Tibial nerve (tissue), 4 donors: ENCODE results near the gene FBN1. TPM values are rescaled to one million over a fixed set of nuclear protein-coding genes. Genes with fewer than 3 reads are reported as not detected.
A peak's percentile ranks its signal among the peaks of the same experiment; 100 is the strongest.

Source experiments
- DNase-seq, 2 donors: peaks; one replicate each; pipeline ENCODE4 v3.0.0-alpha.2; 2019; ENCODE audit warnings: low spot score in 2 of 2
- H3K27ac ChIP-seq, 4 donors: fragments of 200-600 bp; sonication (generic) in 3 of 4; one replicate each; pipeline ENCODE4 v1.5.1; 2017 to 2019; ENCODE audit warnings: mild to moderate bottlenecking in 1 of 4
- H3K27me3 ChIP-seq, 2 donors: fragments of 200-600 bp; sonication (generic) in 1 of 2; one replicate each; pipeline versions ENCODE4 v1.5.1 to v1.6.0; 2017 to 2019
- H3K36me3 ChIP-seq, 3 donors: fragments of 200-600 bp; sonication (generic); one replicate each; pipeline ENCODE4 v1.5.1; 2018 to 2019
- H3K4me1 ChIP-seq, 4 donors: fragments of 200-600 bp; sonication (generic) in 3 of 4; one replicate each; pipeline ENCODE4 v1.5.1; 2017 to 2019
- H3K4me3 ChIP-seq, 4 donors: fragments of 200-600 bp; sonication (generic) in 3 of 4; one replicate each; pipeline ENCODE4 v1.5.1; 2017 to 2019; ENCODE audit warnings: mild to moderate bottlenecking in 1 of 4, moderate library complexity in 1 of 4
- H3K9me3 ChIP-seq, 4 donors: fragments of 200-600 bp; sonication (generic) in 3 of 4; one replicate each; pipeline ENCODE4 v1.5.1; 2017 to 2019
- CTCF ChIP-seq, 5 experiments: fragments of 200-600 bp in 3 of 5; fragments of 450-650 bp in 2 of 5; sonication (generic) in 3 of 5; IDR thresholded peaks; one replicate each; pipeline ENCODE4 v1.5.1; 2016 to 2019; ENCODE audit warnings: antibody characterized with exemption in 5 of 5, mild to moderate bottlenecking in 3 of 5, moderate library complexity in 2 of 5
- EP300 ChIP-seq, 2 donors: sonication (generic); formaldehyde crosslinking; IDR thresholded peaks; one replicate each; pipeline ENCODE4 v1.6.1; 2017; ENCODE audit warnings: antibody characterized with exemption in 2 of 2, mild to moderate bottlenecking in 1 of 2
- POLR2A ChIP-seq, 2 donors: fragments of 450-650 bp; IDR thresholded peaks; one replicate each; pipeline ENCODE4 v1.6.1; 2017; ENCODE audit warnings: antibody characterized with exemption in 2 of 2, mild to moderate bottlenecking in 2 of 2, moderate library complexity in 2 of 2
- WGBS, 2 donors: methylation state at CpG; one replicate each; pipeline ENCODE4 v1.1.5; 2018; 5-methylcytosine and 5-hydroxymethylcytosine counted together
- total RNA-seq, 4 donors: library from RNA; depleted of rRNA; stranded (reverse); fragments of >200 nt; gene quantifications; one replicate each; pipeline ENCODE4 v1.1.0, GENCODE V29; 2016

Gene FBN1
- total RNA-seq, 4 donors from 2014 or later: 144 to 293 (median 234) TPM

DNA sequence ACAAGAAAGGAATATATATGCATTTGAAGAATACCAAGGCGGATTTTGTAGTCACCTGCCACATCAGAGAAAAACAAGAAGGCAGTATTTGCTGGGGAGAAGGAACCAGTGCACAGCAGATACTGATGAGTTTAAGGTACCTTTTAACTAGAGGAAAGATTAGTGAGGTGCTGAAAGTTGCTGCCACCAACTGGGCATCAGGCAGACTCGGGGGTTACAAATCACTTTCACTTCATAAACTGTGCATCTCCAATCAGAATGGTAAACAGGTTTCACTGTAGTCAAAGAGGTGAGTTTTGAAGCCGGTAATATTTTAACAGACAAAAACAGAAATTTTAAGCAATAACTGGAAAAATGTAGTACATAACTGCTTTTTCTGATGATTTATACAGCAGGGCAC lies 4.1 kb downstream of the FBN1 start:
- Histone ChIP-seq H3K36me3 (no peaks in the 10 kb centered on the region), H3K4me1 (peaks cover 0 to 76% (median 14%) of the 10 kb centered on the region in 4 donors), H3K27me3 (no peaks in the 10 kb centered on the region), H3K27ac (peak overlapping the region in 1 of 4 donors; percentile 92), H3K9me3 (no peaks in the 10 kb centered on the region), H3K4me3 (peak overlapping the region in 2 of 4 donors; percentile 1 to 79)
- no peak for DNase-seq
- 44 to 49% methylated on average over 3 of the region's 3 CpGs for WGBS, 2 donors
- TF ChIP-seq EP300 (IDR thresholded peaks at IDR 0.05) (peak in 1 of 2 donors; percentile 19), POLR2A (IDR thresholded peaks at IDR 0.05) (no peak), CTCF (IDR thresholded peaks at IDR 0.05) (peak in 3 of 5 experiments; percentile 20 to 39 (median 27))

- no peaks in the 10 kb centered on the region for H3K9me3 ChIP-seq
- H3K27me3 ChIP-seq: no peaks in the 10 kb centered on the region
- H3K36me3 ChIP-seq: no peaks in the 10 kb centered on the region
- TF ChIP-seq EP300 (IDR thresholded peaks at IDR 0.05): no peak
- no peak for TF ChIP-seq POLR2A (IDR thresholded peaks at IDR 0.05)
- no peak for TF ChIP-seq CTCF (IDR thresholded peaks at IDR 0.05)
- H3K4me3 ChIP-seq: no peak overlapping the region
- H3K27ac ChIP-seq: no peak overlapping the region
- 51 to 56% methylated on average over 2 of the region's 2 CpGs for WGBS, 2 donors
- H3K4me1 ChIP-seq: peaks cover 0 to 92% (median 14%) of the 10 kb centered on the region in 4 donors
- DNase-seq: no peak
These were observed 6.5 kb downstream of the FBN1 start for GRCh38 chr15:48638963-48639362.

- peaks cover 0 to 90% (median 10%) of the 10 kb centered on the region in 4 donors for H3K4me1 ChIP-seq
- H3K4me3 ChIP-seq: no peak overlapping the region
- 93 to 96% methylated on average over 2 of the region's 2 CpGs for WGBS, 2 donors
- no peaks in the 10 kb centered on the region for H3K27me3 ChIP-seq
- no peaks in the 10 kb centered on the region for H3K36me3 ChIP-seq
- H3K27ac ChIP-seq: no peak overlapping the region
- TF ChIP-seq EP300 (IDR thresholded peaks at IDR 0.05): no peak
- no peak for TF ChIP-seq CTCF (IDR thresholded peaks at IDR 0.05)
- TF ChIP-seq POLR2A (IDR thresholded peaks at IDR 0.05): no peak
- H3K9me3 ChIP-seq: no peaks in the 10 kb centered on the region
- DNase-seq: no peak
These were observed 7.9 kb downstream of the FBN1 start for GRCh38 chr15:48637639-48638038.

GRCh38 chr15:48636511-48636910 lies 9.0 kb downstream of the FBN1 start:
- WGBS, 2 donors: 58 to 60% methylated on average over 5 of the region's 5 CpGs
- Histone ChIP-seq H3K27ac (peak overlapping the region in 1 of 4 donors; percentile 43), H3K9me3 (no peaks in the 10 kb centered on the region), H3K4me1 (peaks cover 0 to 89% (median 8%) of the 10 kb centered on the region in 4 donors), H3K27me3 (no peaks in the 10 kb centered on the region), H3K4me3 (no peak overlapping the region), H3K36me3 (no peaks in the 10 kb centered on the region)
- TF ChIP-seq EP300 (IDR thresholded peaks at IDR 0.05) (no peak), POLR2A (IDR thresholded peaks at IDR 0.05) (no peak), CTCF (IDR thresholded peaks at IDR 0.05) (no peak)
- no peak for DNase-seq

DNA sequence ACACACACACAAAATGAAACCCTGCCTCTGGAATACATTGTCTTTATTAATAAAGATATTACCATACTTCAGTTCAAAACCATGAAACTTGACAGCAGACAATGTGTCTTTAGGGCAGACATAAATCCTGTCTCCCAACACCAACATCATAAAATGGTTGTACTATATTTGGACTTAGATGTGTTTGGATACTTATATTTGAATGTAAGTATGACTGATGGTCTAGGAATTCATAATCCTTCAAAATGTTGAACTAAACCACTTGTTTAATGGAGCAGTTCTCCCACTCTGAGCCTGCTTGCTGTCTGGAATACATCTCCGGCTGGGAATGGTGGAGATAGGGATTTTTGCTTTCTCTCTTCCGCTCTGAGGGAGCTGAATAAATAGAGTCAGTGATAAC lies 10.6 kb downstream of the FBN1 start:
- TF ChIP-seq CTCF (IDR thresholded peaks at IDR 0.05) (no peak), POLR2A (IDR thresholded peaks at IDR 0.05) (no peak), EP300 (IDR thresholded peaks at IDR 0.05) (no peak)
- no peak for DNase-seq
- no peak overlapping the region for H3K27ac ChIP-seq
- no peaks in the 10 kb centered on the region for H3K9me3 ChIP-seq
- H3K4me3 ChIP-seq: no peak overlapping the region
- no peaks in the 10 kb centered on the region for H3K27me3 ChIP-seq
- 76 to 85% methylated on average over 2 of the region's 2 CpGs for WGBS, 2 donors
- H3K4me1 ChIP-seq: peaks cover 0 to 88% (median 2%) of the 10 kb centered on the region in 4 donors
- H3K36me3 ChIP-seq: no peaks in the 10 kb centered on the region
